Ecto neural progenitor cell (in vitro differentiated cells): ENCODE results near the gene CHD6.

ENCODE experiments used
- DNase-seq: peaks from one replicate; pipeline ENCODE4 v3.0.0-alpha.2; 2018; ENCODE audit warnings: low spot score

Gene CHD6

DNA sequence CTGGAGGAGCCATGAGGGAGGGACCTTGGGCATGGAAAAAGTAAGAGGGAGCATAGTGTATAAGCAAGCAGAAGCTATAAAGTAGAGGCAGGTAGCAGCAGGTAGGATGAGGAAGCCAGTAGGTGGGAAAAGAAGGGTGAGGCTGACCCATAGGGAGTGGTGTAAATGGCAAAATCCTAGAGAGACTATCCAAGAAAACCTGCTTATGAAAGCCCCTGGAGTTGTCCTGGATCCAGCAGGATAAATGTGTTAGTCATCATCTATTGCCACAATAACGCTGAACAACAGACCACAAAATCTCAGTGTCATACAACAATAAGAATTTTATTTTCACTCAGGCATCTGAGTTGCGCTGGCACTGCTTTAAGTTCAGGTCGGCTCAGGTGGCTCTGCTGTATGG is 30.2 kb downstream of the CHD6 start:
- no peak for DNase-seq

DNA sequence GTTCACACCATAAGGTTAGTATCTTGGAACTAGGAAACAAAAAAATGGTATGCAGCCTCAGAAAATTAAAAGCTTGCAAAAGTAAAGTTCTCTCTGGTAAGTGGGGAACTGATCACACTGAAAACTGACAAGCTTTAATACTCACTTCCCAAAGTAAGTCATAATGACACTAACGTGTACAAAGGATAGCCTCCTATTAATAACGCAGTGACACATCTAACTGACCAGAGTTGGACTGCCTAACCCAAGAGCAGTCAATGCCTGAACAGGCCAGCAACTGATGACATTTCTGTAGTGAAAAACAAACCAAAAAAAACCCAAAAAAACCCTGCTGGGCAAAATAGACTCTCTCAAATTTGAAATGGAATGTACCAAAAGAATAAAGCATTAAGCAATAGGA is 30.7 kb downstream of the CHD6 start:
- DNase-seq = no peak

DNA sequence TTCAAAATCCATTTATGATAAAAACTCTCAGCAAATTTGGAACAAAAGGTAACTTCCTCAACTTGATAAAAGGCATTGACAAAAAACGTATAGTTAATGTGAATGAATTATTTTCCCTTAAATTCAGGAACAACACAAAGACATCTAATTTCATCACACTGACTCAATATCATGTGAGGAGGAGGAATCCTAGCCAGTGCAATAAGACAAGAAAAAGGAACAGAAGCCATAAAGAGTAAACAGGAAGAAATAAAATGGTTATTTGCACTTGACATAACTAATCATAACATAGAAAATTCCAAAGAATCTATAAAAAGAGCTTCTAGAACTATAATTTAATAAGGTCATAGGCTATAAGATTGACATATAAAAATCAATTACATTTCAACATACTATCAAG is 31.4 kb downstream of the CHD6 start:
- DNase-seq = no peak

DNA sequence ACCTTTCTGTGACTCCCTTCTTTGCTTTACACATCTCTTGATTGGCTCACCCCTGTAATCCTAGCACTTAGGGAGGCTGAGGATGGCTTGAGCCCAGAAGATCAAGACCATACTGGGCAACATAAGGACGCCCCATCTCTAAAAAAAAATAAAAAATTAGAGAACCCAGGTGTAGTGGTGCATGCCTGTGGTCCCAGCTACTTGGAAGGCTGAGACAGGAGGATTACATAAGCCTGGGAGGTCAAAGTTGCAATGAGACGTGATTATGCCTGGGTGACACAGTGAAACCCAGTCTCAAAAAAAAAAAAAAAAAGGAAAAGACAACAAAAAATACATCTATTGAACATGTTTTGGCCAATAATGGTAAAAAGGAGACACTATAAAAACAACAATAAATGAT is 37.8 kb downstream of the CHD6 start:
- no peak for DNase-seq

DNA sequence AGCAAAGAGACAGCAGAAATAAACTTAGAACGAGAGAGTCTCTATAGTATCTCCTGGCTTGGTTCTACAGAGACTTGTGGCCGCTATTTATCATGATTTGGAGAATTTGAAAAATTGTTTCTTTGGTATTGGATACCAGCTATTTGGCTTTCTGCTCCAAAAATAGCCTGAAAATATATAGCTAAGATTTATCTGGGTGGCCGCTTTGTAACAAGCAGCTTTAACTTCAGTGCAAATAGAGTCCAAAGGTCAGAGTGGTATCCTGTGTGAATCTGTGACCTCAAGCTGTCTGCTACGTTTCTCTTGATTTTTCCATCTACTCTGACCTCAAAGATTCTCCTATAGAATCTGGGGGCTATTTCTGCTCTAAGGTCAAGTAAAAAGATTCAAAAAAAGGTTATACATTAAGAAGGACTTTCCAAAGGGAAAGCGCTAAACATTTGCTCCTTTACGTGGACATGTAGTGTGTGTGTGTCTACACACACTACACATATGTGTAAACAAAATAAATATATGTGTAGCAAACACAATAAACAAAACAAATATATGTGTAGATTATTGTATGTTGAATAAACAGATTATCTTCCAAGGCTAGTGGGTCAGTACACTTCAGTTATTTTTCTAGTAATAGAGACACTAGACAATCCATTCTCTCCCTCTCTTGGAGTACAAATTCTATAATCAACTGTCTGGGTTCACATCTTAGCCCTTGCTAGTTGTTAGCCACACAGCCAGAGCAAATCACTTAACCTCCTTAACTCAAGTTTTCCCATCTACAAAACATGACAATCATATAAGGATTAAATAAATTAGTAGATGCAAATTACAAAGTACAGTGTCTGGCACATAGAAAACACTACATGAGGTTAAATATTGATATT is 40.8 kb downstream of the CHD6 start:
- DNase-seq = no peak

DNA sequence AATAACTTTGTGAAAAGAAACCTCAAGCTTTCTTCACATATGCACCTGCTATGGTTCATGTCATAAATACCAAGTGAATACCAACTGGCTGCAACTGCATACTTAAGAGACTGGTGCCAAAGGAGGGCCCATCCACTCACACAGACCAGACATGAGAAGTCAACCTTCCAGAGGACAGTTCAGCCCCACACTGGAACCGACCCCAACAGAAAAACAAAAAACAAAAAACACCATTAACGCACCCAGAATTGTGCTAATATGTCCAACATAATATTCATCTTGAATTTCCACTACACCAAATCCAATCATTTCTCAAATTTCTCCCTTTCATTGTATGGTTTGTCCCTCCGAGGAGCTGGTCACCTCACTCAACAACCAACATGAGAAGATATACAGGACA is 42.8 kb downstream of the CHD6 start:
- no peak for DNase-seq

DNA sequence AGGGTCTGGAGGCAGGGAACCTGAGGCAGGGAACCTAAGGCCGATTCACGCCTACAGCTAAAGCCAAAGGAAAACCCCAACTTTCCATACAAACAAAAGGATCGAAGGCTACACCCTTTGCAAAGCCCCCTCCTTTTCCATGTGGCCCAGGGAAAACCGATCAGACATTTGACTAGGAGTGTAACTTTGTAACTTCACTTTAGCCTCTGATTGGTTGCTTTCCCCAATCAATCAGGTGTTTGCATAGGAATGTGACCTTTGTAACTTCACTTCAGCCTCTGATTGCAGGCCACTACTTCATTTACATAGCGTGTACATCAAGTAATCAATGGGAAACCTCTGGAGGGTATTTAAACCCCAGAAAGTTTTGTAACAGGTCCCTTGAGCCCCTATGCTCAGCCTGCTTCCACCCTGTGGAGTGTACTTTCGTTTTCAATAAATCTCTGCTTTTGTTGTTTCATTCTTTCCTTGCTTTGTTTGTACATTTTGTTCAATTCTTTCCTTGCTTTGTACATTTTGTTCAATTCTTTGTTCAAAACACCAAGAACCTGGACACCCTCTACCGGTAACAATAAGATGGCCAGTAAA is 43.3 kb downstream of the CHD6 start:
- DNase-seq = no peak

DNA sequence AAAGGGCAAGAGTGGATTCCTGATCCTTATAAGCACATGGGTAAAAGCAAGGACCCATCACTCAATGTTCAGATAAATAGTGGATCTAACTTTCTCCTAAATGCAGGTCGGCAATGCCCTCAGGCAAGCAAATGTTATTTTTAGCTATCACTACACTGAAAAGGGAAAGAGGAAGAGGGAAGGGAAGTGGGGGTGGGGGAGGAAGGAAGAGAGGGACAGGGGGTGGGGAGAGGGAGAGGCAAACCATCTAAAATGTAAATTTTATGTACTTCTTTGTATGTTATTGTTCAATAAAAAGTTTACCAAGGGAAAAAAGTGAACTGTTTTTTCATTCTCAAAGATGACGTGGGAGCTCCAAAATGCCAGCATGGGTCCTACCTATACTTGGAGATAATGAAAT is 44.2 kb downstream of the CHD6 start:
- DNase-seq = no peak

DNA sequence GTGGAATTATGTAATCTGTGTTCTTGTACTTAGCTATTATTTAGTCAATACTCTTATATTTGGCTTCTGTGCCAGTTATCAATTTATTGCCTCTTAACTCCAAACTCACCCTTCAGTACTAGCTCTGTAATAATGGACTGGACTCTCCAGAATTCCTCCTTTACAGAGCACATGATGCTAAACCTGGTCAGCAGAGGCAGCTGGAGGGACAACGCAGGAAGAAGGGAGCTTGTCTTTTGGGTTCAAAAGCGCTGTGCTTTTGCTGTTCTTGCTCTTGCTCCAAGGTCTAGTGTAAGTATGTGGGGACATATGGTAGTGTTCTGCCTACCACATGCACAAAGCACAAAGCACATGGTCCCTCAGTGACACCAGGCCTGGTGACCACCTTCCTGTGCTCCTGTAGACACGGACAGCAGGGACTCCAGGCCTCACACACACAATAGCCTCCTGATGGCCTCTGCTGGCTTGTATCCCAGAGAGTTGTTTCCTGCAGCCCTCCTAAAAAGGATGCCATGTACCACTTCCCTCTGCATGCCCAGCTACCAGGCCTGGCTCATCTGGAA is 46.1 kb downstream of the CHD6 start:
- DNase-seq = no peak

DNA sequence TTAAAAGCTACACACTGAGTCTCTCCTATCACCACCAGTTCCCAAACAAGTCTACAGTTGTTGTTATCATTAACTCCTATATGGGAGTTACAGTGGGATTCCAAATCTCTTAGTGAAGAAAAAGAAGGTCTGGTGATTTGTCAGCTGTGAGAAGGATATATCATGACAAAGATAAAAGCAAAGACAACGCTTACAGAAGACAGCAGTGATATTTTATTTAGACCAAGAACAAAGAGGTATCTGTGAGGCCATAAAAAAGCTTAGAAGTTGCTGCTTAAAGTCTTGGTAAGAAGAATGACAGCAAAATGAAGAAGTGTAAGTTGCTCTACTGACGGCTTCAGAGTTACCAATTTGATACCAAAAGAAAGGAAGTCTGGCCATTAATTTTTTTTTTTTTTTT is 47.2 kb downstream of the CHD6 start:
- DNase-seq = no peak

DNA sequence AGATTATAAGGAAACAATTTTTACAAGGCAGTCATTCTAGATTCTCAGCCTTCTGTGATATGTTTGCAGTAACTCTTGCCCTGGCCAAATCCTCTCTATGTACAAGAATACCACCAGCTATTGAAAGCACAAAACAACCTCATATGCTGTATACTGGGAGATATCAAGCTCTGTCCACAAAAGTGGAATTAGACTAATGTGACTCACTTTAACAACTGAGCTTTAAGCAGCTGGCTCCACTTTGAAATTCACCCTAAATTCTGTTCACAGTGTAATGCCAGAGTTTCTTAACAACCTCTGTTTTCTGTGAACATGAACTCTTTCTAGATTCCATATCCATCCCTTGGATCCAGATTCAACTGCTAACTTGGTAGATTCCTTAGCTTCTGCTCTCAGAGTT is 47.6 kb downstream of the CHD6 start:
- DNase-seq = no peak

DNA sequence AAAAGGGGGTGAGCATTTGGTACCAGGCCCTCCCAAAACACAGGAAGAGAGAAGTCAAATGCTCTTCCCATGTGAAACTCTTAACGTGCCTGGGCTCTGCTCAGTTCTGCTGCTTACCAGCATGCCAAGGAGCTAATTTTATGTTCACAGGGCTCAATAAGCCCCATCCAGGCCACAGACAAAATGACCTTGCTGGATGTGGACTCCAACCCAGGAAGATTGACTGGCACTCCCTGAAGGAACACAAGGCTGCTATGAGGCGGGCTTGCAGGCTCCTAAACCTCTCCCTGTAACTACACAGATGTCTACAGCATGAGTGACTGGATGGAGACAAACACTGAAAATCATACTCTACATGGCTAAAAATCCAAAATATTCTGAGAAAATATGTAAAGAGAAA is 50.6 kb downstream of the CHD6 start:
- no peak for DNase-seq

DNA sequence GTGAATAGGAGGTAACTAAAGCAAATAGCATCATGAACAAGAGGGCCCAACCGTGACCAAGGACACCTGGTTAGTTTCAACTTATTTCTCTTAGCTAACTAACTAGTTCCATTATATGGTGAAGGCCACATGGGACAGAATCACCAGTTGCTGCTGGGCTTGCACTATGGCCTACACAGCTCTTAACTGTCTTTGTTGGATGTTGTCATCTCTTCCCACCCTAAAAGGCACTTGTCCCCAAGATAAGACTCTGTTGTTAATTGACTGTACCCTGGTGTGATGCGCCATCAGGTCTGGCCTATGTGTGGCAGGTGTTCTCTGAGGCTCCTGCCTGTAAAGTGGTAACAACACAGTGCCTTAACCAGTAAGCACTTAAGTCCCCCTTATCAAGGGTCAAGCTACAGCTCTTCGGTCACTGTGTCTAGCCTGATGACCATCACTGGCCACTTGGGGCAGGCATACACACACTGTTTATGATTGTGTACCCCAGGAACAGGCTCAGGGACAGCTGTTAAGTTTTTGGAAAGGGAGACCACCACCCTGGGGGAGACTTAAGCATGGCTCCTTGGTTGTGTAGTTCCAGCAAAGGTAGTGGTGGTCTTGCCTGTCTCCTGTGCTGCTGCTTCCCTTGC is 51.2 kb downstream of the CHD6 start:
- DNase-seq = no peak

DNA sequence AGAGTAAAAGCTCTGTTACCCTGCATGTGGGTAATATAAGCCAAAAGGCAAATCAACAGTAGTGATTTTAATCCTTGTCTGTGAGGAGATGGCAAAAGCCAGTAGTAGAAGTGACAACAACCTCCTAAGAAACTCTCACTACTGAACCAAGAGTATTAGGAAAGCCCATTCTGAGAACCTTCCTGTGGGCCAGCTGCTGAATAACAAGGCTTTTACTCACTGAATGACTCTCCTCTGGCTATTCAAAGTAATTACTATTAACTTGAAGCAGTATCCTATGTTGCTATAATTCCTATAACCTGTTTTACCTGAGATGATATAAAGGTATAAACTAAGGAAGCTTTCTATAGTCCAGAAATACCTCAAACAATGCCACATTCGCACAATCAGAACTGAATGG is 55.1 kb downstream of the CHD6 start:
- no peak for DNase-seq

DNA sequence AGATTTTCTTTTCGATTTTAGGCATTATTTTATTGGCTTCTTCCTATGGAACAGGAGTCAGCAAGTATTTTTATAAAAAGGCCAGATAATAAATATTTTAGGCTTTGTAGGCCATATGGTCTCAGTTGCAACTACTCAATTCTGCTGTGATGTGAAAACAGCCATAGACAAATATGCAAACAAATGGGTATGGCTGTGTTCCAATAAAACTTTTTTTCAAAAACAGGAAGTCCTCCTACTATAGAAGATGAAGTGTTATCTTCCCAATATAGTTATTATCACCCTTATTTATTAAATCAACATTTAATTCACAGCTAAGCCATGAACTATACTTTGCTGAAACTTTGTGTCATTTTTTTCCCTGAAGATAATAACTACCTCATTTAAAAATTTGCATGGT is 57.2 kb downstream of the CHD6 start:
- no peak for DNase-seq

DNA sequence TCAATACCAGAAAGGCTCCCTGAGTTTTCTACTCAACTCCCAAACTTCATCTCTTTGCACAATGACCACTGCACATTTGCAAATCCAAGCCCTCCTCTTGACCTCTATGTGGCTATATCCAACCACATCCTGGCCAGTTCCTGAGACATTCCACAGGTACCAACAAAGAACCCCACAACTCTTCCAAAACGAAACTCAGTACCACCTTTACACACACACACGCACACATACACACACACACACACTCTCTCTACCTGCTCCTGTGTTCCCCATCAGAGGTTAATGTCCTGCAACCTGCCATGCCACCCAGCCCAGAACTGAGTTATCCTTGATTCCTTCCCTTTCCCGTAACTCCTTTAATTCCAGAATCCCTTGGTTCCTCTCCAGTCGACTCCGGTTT is 58.5 kb downstream of the CHD6 start:
- DNase-seq = no peak

DNA sequence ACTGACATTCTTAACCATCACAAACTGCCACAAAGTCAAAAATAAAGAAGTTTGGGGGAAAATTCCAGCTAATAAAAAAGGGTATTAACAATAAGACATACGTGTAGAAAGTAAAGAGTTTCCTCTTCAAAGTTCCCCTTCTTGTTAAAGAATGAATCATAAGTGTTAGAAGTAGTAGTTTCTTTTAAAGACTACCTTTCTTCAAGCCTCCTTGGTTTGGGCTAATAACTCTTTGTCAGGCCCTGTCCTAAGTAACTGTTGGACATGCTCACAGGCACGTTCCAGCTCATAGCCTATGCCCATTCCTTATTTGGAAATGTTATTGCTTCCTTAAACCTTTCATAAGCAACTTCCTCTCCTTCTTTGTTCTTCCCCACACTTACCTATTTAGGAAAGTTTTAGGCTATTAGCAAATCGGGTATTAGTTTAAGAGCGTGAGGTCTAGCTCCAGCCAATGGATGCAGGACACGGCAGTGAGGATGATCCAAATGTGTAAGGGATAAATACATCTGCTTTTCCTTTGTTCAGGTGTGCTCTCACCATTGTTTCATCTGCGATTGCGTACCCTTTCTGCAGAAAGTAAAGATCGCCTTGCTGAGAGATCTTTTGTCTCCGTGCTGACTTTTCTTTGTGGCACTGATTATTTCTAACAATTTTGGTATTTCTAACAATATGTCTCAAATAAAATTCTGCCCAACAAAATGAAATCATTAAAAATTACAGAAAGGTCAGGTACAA is 64.9 kb downstream of the CHD6 start:
- no peak for DNase-seq

DNA sequence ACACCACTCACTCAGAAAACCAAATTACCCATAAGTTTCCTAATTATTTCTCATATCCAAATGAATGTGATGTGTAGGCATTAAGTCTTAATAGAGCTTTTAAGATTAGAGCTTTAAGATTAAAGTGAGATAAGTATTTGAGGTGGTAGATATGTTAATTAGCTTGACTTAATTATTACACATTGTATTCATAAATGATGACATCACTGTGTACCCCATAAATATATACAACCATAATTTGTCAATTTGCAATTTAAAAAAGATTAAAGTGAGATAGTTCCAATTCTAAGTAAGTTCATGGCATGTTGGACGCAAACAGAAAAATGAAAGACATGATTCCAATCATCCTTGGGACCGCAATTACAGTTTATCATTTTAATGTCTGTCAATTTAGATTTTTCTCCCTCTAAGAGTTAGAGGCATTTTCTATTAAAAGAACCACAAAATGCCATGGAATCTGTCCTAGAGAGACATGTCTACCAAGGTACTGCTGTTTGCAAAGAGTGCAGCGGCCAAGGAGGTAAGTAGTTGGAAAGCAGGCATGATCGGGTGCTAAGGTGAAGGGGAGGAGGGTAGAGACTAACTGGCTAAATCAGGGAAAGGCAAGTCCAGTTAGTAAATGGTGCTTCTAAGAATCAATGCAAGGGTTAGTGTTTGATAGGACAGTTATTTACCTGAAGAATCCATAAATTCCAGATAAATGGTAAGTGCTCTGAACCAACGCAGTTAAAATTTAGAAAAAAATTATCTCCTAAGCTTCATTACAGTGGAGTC is 65.7 kb downstream of the CHD6 start:
- no peak for DNase-seq

DNA sequence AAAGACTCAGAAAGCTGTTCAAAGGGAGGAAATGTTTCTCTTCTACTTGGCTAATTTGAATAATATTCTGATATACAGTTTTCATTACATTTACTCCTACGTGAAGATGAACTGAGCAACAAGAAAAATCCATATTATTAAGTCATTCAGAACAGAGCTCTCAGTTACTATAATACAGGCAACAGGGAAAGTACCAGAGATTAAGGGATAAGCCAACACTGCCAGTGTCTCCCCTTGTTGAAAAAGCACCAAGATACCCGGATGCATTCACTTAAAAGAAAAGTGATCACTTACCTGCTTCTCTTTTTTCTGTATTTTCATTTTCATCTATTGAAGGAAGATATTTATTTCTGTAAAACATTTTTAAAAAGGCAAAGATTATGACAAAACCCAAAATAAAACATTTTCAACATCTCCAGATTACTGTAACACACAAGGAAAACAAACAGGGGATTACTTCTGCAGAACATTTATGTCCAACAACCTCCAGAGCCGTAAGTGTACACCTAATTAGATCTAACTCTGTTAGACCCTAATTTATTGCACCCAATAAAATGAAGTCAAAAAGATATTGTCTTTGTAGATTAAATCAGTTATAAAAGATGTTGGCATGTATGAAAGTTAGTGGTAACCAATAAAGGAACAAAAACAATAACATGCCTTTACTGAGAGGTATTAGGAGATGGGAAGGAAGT is 67.0 kb downstream of the CHD6 start:
- no peak for DNase-seq

DNA sequence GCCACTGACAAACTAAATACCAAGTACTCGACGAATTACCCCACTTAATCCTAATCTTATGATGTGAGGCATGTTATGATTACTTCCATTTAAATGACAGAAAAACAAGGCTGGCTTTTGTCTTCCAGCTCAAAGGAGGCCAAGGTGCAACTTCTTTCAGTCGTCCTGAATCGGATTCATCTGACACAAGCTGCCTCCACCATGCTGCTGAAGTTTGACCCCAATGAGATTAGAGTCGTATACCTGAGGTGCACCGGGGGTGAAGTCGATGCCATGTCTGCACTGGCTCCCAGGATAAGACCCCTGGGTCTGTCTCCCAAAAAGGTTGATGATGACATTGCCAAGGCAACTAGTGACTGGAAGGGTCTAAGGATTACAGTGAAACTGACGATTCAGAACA is 71.0 kb downstream of the CHD6 start:
- no peak for DNase-seq

DNA sequence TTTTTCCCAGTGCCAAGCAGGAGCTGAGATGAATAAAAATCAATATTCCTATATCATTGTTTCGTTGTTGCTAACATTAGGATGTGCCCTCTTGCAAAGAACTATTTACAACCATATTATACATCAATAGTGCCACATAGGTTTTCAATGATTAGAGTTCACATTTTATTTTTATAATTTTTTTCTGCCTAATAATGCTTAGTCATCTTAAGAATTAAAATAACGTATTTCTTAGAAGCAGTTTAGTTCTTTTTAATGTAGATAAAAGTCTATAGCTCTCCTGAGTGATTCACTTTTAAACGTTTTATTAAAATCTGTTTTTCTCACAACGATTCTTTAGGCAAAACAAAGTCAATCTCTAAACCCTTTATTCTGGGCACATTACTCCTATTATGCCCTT is 71.6 kb downstream of the CHD6 start:
- no peak for DNase-seq
